Medulla oblongata (tissue), 1 donor: Measurements from ENCODE around the gene SLC25A47.
"Not testable (repeated sequence)": the region's sequence is repeated elsewhere in the genome, so short reads cannot be mapped to it uniquely, and the experiment has no call there.

Experiments
- DNase-seq: peaks from one replicate; pipeline ENCODE4 v3.0.0-alpha.2; 2015; ENCODE audit errors: extremely low spot score

SLC25A47 gene

GRCh38 chr14:100327128-100327527 is 4.0 kb downstream of the SLC25A47 start:
- no peak for DNase-seq

DNA sequence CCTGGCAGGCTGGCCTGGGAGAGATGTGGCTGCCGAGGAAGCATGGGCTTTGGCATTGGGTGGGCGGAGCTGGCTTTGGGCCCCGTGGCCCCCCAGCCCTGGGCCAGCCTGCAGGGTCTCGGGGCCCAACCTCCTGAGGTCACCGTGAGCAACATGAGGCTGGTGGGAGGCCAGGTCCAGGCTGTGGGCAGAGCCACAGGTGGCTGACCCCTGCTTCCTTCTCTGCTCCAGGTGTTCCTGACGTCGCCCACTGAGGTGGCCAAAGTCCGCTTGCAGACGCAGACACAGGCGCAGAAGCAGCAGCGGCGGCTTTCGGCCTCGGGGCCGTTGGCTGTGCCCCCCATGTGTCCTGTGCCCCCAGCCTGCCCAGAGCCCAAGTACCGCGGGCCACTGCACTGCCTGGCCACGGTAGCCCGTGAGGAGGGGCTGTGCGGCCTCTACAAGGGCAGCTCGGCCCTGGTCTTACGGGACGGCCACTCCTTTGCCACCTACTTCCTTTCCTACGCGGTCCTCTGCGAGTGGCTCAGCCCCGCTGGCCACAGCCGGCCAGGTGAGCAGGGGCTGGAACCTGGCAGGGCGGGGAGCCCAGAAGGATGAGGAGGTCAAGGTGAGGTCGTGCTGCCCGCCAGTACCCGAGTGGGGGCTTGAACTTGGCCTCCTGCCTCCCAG is 5.5 kb downstream of the SLC25A47 start:
- no peak for DNase-seq

DNA sequence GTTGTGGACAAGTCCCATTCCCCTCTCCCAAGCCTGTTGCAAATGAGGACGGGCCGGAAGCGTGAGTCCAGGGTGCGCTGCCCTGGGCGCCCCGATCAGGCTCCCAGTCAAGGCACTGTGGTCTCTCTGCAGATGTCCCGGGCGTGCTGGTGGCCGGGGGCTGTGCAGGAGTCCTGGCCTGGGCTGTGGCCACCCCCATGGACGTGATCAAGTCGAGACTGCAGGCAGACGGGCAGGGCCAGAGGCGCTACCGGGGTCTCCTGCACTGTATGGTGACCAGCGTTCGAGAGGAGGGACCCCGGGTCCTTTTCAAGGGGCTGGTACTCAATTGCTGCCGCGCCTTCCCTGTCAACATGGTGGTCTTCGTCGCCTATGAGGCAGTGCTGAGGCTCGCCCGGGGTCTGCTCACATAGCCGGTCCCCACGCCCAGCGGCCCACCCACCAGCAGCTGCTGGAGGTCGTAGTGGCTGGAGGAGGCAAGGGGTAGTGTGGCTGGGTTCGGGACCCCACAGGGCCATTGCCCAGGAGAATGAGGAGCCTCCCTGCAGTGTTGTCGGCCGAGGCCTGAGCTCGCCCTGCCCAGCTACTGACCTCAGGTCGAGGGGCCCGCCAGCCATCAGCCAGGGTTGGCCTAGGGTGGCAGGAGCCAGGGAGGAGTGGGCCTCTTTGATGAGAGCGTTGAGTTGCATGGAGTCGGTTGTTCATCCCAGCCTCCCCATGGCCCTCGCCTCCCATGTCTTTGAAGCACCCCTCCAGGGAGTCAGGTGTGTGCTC is 6.3 kb downstream of the SLC25A47 start:
- no peak for DNase-seq

DNA sequence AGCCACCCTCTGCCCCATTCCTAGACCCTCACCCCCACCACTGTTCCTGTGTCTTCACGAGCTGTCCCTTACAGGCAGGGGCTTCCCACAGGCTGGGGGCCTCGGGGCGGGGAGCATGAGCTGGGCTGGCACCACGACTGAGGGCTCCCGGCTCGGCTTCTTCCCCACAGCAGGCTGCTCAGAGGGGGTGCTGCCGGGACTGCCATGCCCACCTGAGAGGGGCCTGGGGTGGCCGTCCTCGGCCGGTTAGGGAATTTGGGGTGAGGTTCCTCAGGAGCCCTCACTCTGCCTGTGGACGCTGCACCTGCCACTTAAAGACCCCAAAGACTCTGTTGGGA is 6.8 kb downstream of the SLC25A47 start:
- DNase-seq = no peak

GRCh38 chr14:100330388-100330931 is 7.3 kb downstream of the SLC25A47 start:
- no peak for DNase-seq

- DNase-seq = no peak
Observed at GRCh38 chr14:100332071-100332639, 9.0 kb downstream of the SLC25A47 start.

DNA sequence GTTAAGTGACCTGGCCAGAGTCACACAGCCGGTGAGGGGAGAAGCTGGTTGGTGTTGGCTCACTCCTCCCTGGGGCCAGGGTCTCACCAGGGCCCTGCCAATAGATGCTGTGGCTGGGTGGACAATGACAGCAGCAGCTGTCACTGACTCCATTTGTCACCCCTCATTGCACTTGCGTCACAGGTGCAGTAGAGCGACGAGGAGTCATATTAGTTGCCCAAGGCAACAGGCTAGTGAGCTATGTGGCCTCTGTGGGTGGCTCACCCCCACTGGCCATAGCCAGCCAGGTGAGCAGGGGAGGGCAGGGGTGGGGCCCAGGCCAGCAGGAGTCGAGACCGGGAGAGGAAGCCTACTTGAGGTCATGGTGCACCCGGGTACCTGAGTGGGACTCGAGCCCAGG is 9.7 kb downstream of the SLC25A47 start:
- no peak for DNase-seq

- DNase-seq = no peak
Observed at GRCh38 chr14:100333311-100333710, 10.2 kb downstream of the SLC25A47 start.

GRCh38 chr14:100333827-100334226 is 10.7 kb downstream of the SLC25A47 start:
- no peak for DNase-seq

- DNase-seq = no peak
Observed at GRCh38 chr14:100334904-100335303, 11.8 kb downstream of the SLC25A47 start.

DNA sequence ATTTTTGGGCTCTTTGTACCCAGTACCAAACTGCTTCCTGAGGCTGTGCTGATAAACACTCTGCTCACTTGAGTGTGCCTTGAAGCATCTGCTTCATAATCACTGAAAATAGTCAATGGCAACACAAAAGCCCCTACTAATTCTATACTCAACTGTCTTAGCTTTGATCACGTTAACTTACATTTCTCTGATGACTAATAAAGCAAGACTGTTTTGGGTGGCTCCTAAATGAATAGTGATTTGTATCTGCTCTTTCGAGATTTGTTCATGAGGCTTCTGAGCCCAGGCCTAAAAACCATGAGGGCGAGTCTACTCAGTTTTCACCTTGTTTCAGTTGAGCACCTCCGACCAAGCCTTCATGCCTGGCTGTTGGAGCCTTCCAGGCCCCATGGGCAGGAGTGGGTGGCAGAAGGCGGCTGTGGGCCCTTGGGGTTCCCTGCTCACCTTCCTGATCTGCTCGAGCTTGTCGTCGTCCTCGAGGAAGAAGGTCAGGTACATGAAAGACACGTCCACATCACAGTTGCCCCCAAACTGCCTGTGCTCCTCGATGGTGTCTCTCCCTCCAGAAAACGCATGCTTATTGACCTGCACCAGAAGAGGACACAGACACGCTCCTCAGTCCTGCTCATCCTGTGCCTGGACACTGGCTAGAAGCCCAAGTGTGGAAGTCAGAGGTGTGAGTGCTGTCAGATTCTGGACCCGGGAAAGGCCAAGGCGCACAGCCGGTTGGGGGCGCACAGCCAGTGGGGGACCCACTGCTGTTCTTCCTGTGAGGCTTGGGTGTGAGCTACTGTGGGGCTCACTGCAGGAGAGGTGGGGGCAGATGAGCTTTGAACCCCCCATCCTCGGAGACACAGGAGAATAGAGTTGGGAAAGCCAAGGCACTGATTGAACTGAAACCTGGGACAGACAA is 13.7 kb downstream of the SLC25A47 start:
- DNase-seq = no peak

- no peak for DNase-seq
Observed at GRCh38 chr14:100339766-100340422, 16.8 kb downstream of the SLC25A47 start.

GRCh38 chr14:100340423-100340813 is 17.3 kb downstream of the SLC25A47 start:
- DNase-seq = no peak

DNA sequence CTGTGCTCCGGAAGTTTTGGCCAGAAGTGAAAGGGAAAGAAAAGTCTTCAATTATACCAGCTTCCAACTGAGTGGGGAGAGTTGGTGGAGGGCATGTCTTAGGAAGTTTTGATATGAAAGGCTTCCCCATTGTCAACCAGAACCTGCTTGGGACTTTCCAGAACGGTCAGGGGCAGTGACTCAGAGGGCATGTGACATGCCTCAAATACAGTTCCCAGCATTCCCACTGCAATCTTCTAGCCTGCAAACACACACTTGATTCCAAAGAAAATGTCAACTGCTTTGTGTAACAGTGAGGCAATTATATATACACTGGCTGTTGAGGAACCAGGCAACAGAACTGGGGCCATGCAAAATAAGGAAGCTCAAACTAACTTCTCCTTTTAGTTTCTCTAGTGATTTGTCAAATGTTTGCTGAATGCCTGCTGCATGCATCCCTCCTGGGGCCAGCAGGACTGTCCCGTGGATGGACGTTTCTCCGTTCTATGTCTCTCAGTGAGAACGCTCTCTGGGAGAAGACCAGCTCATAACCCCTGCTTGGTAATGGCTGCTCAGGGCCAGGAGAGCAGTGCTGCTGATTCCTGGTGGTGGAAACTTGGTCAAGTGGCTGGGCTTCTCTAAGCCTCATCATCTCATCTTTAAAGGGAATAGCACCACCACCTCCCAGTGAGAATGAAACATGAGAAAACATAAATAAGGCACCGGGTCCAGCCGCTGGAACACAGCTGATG is 18.3 kb downstream of the SLC25A47 start:
- peak; percentile 79 for DNase-seq

DNA sequence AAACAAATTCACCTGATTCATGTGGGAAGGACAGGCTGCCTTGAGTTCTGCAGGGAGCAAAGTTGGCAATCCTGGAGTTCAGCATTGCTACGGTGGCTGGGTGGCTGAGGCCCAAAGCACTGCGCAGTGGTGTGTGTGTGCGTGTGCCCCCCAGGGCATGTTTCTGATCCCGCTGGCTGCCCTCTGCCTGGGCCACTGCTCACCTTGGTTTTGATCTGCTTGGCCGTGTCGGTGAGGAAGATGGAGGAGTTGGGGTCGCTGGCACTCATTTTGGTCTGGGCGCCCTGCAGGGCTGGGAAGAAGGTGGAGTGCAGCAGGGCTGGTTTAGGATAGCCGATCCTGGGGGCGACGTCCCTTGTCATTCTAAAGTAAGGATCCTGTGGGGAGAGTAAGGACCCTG is 19.1 kb downstream of the SLC25A47 start:
- no peak for DNase-seq

DNA sequence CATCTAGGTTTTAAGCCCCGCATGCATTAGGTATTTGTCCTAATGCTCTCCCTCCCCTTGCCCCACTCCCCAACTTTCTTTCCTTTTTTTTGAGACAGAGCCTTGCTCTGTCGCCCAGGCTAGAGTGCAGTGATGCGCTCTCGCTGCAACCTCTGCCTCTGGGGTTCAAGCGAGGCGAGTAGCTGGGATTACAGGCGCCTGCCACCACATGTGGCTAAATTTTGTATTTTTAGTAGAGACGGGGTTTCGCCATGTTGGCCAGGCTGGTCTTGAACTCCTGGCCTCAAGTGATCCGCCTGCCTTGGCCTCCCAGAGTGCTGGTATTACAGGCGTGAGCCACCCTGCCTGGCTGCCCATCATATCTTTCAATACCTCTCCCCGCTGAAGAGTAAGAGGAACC is 19.7 kb downstream of the SLC25A47 start:
- not testable (repeated sequence) for DNase-seq

- DNase-seq = not testable (repeated sequence)
Observed at GRCh38 chr14:100344657-100345056, 21.5 kb downstream of the SLC25A47 start.

DNA sequence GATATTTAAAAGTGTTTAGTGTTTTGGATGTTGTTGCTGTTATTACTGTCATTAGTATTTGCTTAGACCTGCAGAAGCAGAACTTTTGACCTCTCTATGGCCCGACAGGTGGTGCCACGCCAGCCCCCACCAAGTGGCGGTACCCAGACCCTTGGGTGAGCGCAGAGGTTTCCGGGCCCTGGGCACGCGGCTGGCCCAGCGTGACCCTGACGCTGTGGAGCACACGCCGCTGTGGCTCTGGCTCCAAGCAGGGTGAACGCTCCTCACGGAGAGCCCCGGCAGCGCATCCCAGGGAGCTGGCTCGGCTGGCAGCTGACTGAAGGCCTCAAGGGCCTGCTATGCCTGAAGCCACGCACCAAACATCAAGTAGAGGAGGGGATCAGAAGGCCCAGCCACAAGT is 22.6 kb downstream of the SLC25A47 start:
- DNase-seq = no peak

DNA sequence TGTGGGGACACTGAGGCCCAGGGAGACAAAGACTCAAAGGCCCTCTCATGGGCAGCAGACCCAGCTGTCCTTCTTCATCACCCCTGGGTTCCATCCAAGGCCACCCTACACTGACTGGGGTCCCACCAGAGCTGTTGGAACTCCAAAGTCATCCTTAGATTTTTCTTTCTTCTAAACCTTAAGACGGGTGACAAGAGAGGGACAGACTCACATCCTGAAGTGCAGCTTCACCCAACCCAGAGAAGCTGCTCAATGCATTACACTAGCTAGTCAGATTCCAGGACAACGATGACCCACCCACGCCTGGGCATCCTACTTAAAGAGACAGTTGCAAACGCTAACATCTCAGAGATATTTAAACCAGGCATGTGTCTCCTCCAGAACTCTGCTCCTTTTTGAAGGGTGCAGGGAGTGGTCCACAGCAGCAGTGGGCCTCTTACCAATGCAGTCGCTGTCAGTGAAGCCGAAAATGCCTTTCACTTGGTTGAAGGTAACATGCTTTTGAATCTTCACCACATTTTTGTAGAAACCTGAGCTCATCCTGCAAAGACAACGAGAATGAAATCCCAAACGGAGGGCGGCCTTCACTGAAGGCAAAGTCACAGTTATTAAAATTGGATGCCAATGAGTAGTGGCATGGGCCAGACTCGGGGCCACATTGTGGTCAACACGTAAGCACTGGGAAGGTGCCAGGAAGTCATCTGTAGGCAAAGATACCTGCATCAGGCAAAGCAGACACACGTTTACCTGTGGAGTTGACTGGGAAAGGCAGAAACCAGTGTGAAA is 23.4 kb downstream of the SLC25A47 start:
- DNase-seq = no peak

- peak; percentile 15 for DNase-seq
Observed at GRCh38 chr14:100348253-100348729, 25.2 kb downstream of the SLC25A47 start.
